ENCODE data around the gene MRPS6. TPM values are rescaled to one million over a fixed set of nuclear protein-coding genes. Genes with fewer than 3 reads are reported as not detected.
A peak's percentile ranks its signal among the peaks of the same experiment; 100 is the strongest.

MRPS6 gene
- total and polyA plus RNA-seq, 2 of the 13 experiments (the other 11 are each of a cell fraction or from before 2014, with no cell fraction given): 14.2 to 26.9 TPM

GRCh38 chr21:34073032-34073748 is at the start of gene MRPS6, which contains the start of gene SLC5A3 (continued):
- TF ChIP-seq AGO1 (IDR thresholded peaks at IDR 0.05; ENCODE audit: low read depth, low read length, poor library complexity, severe bottlenecking): no peak
- no peak for TF ChIP-seq ZNF256 (CRISPR knock-in tag; conservative IDR thresholded peaks at IDR 0.05)
- no peak for TF ChIP-seq XRCC5 (optimal IDR thresholded peaks at IDR 0.05; ENCODE audit: low read length)
- no peak for TF ChIP-seq TERF1 (CRISPR knock-in tag; IDR thresholded peaks at IDR 0.05)
- no peak for TF ChIP-seq ZNF800 (CRISPR knock-in tag; IDR thresholded peaks at IDR 0.05)
- no peak for TF ChIP-seq NRL (CRISPR knock-in tag; IDR thresholded peaks at IDR 0.05; ENCODE audit: borderline replicate concordance)
- peak; percentile 15; the same call in 1 of the 2 replicates for TF ChIP-seq THRA (CRISPR knock-in tag; IDR thresholded peaks at IDR 0.05; ENCODE audit: borderline replicate concordance)
- no peak for TF ChIP-seq ZNF547 (CRISPR knock-in tag; IDR thresholded peaks at IDR 0.05)
- no peak for TF ChIP-seq ZFP90 (CRISPR knock-in tag; IDR thresholded peaks at IDR 0.05; ENCODE audit: borderline replicate concordance)
- TF ChIP-seq SRSF1 (optimal IDR thresholded peaks at IDR 0.05; ENCODE audit: low read depth, low read length): no peak
- no peak for TF ChIP-seq ZBTB21 (CRISPR knock-in tag; IDR thresholded peaks at IDR 0.05)
- peak; percentile 49; the same call in 1 of the 2 replicates for TF ChIP-seq ZHX1 (CRISPR knock-in tag; IDR thresholded peaks at IDR 0.05; ENCODE audit: low read depth)
- no peak for TF ChIP-seq ZNF766 (CRISPR knock-in tag; IDR thresholded peaks at IDR 0.05; ENCODE audit: borderline replicate concordance)
- TF ChIP-seq MXD3 (CRISPR knock-in tag; IDR thresholded peaks at IDR 0.05): peak; percentile 40; the same call in 1 of the 2 replicates
- TF ChIP-seq PATZ1 (CRISPR knock-in tag; IDR thresholded peaks at IDR 0.05): no peak
- no peak for TF ChIP-seq ZNF337 (CRISPR knock-in tag; IDR thresholded peaks at IDR 0.05; ENCODE audit: borderline replicate concordance, low read depth)
- peak; percentile 46; the same call in 1 of the 2 replicates for TF ChIP-seq ZNF232 (CRISPR knock-in tag; IDR thresholded peaks at IDR 0.05; ENCODE audit: borderline replicate concordance)
- no peak for TF ChIP-seq NR2F6 (IDR thresholded peaks at IDR 0.05)
- no peak for TF ChIP-seq NR2F6 (CRISPR knock-in tag; IDR thresholded peaks at IDR 0.05)

Data from HepG2 (cell line).